Measurements from ENCODE around the gene HIPK1.

The HIPK1 gene

DNA sequence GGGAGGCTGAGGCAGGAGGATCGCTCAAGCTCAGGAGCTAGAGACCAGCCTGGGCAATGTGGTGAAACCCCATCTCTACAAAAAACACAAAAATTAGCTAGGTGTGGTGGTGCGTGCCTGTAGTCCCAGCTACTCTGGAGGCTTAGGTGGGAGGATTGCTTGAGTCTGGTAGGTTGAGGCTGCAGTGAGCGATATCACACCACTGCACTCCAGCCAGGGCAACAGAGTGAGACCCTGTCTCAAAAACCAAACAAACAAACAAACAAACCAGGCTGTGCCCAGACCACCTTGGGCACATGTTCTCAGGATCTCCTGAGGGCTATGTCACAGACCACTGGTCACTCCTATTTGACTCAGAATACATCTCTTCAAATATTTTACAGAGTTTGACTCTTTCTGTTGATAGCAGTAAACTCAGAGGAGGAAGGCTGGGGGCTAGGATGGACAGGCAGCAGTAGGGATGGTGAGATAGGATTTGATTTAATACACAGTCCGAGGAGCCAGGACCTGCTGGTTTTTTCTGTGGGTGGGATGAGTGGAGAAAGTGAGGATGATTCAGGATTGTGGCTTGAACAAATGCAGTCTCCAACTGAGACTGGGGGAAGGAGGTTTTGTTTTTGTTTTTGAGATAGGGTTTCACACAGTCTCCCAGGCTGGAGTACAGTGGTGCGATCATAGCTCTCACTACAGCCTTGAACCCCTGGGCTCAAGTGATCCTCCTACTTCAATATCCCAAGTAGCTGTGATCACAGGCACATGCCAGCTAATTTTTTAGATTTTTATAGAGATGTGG lies 96.7 kb downstream of the HIPK1 start:
- TF ChIP-seq, protein P1, sequence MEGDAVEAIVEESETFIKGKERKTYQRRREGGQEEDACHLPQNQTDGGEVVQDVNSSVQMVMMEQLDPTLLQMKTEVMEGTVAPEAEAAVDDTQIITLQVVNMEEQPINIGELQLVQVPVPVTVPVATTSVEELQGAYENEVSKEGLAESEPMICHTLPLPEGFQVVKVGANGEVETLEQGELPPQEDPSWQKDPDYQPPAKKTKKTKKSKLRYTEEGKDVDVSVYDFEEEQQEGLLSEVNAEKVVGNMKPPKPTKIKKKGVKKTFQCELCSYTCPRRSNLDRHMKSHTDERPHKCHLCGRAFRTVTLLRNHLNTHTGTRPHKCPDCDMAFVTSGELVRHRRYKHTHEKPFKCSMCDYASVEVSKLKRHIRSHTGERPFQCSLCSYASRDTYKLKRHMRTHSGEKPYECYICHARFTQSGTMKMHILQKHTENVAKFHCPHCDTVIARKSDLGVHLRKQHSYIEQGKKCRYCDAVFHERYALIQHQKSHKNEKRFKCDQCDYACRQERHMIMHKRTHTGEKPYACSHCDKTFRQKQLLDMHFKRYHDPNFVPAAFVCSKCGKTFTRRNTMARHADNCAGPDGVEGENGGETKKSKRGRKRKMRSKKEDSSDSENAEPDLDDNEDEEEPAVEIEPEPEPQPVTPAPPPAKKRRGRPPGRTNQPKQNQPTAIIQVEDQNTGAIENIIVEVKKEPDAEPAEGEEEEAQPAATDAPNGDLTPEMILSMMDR (IDR thresholded peaks at IDR 0.05; ENCODE audit: control extremely low read depth, extremely low read depth, low read depth, missing control alignments), result no peak
- DNase-seq (ENCODE audit: extremely low spot score), result no peak
- POLR2A ChIA-PET, result no interaction called here
- CTCF ChIA-PET, result interaction anchor here (0.9 to 1.4 kb wide), 2 partner anchors 14 to 27 kb away, joined by 3 read pairs; no protein-coding TSS in a partner anchor

- ChIA-PET CTCF (no interaction called here), POLR2A (no interaction called here)
- DNase-seq (ENCODE audit: extremely low spot score), result no peak
- TF ChIP-seq, protein P1 (IDR thresholded peaks at IDR 0.05; ENCODE audit: control extremely low read depth, extremely low read depth, low read depth, missing control alignments), result no peak
Observed at GRCh38 chr1:114026797-114027196, 97.7 kb downstream of the HIPK1 start.

Measured in GM10248 (cell line).